HUDEP-2 (cell line): ENCODE results near the gene SIAH1.
"Not testable (repeated sequence)": the region's sequence is repeated elsewhere in the genome, so short reads cannot be mapped to it uniquely, and the experiment has no call there.

Experiments
- DNase-seq, 76 experiments: peaks; one replicate each; lab custom pipeline; 2025; ENCODE audit not compliant: unreplicated experiment in 76 of 76; lab: John Stamatoyannopoulos, UW

The SIAH1 gene

GRCh38 chr16:48385253-48386150 is at the start of gene SIAH1:
Gene SIAH1, minus strand, starts transcription at chr16:48385413. Its CDS starts 22,985 bp downstream, at chr16:48362428.
- peak in 64 of 76 experiments; percentile 11 to 86 (median 62) for DNase-seq

- DNase-seq, result no peak
These were observed 49.6 kb upstream of the SIAH1 start for GRCh38 chr16:48434653-48435317.

DNA sequence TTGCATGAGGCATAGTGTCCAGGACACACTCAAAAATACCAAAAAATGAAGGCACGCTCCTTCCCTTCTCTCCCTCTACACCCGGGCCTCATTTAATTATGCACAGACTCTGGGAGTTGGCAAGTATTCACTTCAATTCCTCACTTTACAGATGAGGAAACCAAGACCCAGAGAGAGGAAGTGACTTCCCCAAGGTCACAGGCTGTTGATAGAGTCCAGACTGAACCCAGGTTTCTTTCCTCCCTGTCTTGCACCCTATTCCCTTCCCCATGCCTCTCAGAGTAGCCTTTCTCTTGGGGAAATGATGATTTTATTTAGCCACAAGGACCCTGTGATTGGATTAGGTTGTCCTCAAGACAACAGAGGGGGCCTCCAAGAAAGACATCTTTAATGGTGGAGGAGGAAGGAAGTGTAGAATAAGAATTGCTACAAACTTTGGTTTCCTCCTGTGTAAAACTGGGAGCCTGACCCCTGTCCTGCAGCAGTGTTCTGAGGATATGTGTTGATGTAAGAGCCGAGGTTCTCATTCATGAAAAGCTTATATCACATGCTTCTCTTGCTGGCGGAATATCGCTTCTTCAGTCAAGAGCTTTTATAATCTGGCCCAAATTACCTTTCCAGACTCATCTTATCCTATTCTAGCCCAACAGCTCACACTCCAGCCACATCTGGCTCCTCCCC is 48.8 kb upstream of the SIAH1 start:
- no peak for DNase-seq

- DNase-seq, result no peak
These were observed 48.1 kb upstream of the SIAH1 start for GRCh38 chr16:48433116-48433849.

DNA sequence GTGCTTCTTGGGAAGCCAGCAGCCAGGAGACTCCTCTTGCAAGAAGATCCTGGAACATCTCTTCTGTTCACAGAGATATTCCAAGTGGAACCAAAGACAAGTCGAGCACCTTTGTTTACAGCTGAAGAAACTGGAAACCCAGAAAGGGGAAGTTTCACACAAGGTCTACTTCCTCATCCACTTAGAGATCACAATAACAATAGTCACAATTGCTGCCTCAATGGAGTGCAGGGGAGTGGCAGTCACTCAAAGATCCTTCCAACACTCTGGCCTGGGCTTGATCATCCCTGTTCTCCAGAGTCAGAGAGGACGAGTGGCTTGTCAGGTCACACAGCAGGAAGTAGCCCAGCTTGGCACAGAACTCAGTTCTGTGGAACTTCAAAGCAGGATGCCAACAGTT is 46.9 kb upstream of the SIAH1 start:
- no peak for DNase-seq

DNA sequence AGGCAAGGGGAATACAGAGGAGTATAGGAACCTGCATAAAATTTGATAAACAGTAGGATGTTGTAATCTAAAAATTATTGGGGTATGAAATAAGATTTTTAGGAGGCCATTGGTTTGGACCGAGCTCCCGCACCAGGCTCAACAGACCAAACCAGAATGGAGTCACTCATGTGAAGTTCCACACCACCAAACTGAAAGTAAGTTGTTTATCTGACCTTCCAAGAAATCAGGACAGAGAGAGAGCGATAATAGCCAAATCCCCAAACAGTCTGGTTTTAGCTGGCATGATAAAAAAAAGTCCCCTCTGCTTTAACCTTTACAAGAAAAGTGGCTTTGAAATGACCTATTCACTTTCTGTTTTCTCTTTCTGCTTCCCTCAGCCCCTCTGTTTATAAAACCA is 45.7 kb upstream of the SIAH1 start:
- no peak for DNase-seq

GRCh38 chr16:48426244-48427141 is 41.3 kb upstream of the SIAH1 start:
- no peak for DNase-seq

DNA sequence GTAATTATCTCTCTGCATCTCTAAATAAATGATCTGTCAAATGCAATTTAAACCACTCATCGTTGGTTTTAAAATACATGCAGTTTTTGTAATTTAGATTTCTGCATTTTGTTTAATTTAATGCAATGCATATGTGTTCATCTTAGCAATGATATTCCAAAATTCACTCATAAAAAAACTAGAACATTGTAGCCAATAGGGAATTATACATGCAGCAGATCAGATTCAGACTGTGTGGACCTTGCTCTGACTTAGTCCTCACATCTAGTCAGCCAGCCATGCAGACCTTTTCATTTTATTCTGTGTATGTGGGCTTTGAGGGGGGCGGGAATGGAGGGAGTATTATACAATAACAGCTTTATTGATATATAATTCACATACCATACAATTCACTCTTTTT is 37.3 kb upstream of the SIAH1 start:
- no peak for DNase-seq

- DNase-seq, result no peak
These were observed 36.5 kb upstream of the SIAH1 start for GRCh38 chr16:48421741-48422140.

- DNase-seq, result no peak
These were observed 35.2 kb upstream of the SIAH1 start for GRCh38 chr16:48420437-48420836.

- DNase-seq, result not testable (repeated sequence)
These were observed 31.4 kb upstream of the SIAH1 start for GRCh38 chr16:48416617-48417016.

DNA sequence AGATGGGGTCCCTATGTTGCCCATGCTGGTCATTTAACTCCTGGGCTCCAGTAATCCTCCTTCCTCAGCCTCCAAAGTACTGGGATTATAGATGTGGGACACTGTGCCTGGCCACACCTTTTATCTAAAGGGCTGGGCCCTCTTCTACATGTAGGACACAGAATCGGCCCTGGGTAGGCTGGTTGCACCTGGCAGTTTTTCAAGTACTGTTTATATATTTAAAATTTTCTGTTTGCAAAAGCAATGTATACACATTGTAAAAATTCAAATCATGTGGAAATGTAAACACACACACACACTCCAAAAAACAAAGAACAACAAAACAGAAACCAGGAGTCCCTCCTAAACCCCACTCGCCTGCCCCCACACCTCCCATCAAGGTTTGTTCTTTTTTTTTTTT is 28.1 kb upstream of the SIAH1 start:
- DNase-seq, result no peak

DNA sequence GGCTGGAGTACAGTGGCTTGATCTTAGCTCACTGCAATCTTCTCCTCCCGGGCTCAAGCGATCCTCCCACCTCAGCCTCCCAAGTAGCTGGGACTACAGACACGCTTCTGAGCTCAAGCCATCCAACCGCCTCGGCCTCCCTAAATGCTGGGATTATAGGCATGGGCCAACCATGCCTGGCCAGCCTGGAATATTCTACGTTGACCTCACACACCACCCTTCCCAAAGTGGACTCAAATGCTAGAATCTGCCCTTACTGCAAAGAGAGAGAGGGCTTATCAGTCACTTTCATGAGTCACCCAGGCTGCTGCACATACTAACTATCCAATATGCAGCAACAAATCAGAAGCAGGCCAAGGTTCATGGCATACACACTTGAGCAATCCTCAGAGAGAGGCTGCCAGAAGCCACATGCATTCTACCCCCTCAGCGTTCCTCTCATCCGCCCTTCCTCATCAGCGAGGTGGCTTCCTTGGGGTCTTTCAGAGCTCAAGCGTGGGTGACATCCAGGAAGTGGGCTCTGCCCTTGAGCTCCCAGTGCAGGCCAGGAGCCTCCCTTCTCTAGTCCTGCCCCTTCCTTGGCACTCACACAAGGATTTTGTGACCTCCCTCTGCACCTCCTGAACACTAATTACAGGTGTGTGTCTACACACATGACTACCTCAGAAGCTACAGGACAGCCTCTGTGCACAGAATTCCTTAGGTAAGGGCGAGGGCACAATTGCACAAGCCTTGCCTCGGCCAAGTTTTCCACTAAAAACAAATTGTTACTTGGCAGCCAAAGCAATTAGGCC is 24.8 kb upstream of the SIAH1 start:
- peak in 6 of 76 experiments; percentile 9 to 35 (median 18) for DNase-seq

DNA sequence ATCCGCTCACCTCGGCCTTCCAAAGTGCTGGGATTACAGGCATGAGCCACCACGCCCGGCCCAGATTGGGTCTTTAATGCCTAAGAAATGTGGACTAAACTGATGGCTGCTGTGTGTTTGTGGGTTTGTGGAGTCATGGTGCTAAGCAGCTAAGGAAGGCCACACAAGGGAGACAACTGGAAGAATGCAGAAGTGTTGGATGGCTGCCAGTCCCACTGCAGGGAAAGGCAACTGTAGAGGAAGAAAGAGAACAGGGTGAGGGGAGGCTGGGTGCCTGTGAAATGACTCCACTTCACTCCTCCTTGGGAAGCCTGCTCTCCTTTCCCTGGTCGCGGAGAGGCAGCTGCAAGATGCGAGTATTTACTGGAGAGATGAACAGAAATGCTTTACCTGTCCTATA is 23.5 kb upstream of the SIAH1 start:
- DNase-seq, result no peak

DNA sequence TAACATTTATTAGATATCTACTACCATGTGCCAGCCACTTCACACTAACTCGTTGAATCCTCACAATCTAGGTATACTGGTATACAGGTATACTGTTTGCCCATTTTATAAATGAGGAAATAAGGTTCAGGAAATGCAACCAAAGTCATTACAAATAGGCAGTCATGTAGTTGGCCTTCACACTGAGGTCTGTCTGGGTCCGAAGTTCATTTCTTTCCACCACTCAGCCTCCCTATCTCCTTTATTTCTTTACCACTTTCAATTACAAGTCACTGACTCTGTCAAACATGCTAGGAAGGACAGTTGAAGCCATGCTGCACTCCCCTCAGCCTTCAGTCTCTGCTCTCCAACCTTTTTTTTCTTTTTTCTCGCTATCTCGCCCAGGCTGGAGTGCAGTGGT is 20.7 kb upstream of the SIAH1 start:
- DNase-seq, result no peak

GRCh38 chr16:48405153-48405552 is 19.9 kb upstream of the SIAH1 start:
- DNase-seq, result no peak

DNA sequence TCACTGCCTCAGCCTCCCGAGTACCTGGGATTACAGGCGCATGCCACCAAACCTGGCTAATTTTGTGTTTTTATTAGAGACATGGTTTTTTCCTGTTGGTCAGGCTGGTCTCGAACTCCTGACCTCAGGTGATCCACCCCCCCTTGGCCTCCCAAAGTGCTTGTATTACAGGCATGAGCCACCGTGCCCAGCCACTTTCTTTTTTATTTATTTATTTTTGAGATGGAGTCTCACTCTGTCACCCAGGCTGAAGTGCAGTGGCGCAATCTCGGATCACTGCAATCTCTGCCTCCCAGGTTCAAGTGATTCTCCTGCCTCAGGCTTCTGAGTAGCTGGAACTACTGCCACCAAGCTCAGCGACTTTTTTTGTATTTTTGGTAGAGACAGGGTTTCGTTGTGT is 17.3 kb upstream of the SIAH1 start:
- DNase-seq, result not testable (repeated sequence)

DNA sequence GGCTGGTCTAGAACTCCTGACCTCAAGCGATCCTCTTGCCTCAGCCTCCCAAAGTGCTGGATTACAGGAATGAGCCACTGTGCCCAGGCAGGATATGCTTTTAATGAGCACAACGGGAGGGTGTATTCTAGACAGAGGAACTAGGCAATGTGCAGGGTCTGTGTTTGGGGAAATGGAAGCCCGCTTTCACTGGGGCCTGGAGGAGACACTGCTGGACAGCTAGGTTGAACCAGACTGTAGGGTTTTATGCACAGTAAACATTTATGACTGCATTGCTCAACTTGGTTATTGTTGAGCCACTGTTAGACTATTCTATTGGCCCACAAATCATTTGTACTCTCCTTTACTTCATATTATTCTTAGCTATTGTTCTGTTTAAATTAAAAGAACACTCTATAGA is 10.2 kb upstream of the SIAH1 start:
- DNase-seq, result no peak

DNA sequence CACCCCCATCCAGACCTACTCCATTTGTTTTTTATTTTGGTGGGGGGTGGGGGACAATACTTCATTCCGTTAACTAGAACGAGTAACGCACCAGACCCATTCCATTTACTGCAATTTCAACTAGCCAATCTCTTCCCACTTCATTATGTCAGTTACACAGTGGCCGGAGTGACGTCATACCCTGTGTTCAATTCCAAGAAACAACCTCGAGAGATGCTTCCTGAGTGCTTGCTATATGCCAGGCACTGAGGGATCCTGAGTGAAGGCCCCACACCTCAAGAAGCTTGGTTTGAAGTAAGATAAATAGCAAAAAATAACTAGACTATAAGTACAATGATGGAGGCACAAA is 9.1 kb upstream of the SIAH1 start:
- no peak for DNase-seq
